GM10266 (cell line): ENCODE data around the gene NEURL1.

ENCODE experiments used
- DNase-seq: peaks from one replicate; pipeline ENCODE4 v3.0.0; 2012; ENCODE audit errors: extremely low spot score
- TF ChIP-seq, protein P1 (sequence below): IDR thresholded peaks from 2 replicates; pipeline ENCODE4 v1.5.1; 2012; ENCODE audit warnings: mild to moderate bottlenecking, low read depth; ENCODE audit not compliant: control insufficient read depth, insufficient read depth; ENCODE audit errors: missing control alignments

Gene NEURL1

DNA sequence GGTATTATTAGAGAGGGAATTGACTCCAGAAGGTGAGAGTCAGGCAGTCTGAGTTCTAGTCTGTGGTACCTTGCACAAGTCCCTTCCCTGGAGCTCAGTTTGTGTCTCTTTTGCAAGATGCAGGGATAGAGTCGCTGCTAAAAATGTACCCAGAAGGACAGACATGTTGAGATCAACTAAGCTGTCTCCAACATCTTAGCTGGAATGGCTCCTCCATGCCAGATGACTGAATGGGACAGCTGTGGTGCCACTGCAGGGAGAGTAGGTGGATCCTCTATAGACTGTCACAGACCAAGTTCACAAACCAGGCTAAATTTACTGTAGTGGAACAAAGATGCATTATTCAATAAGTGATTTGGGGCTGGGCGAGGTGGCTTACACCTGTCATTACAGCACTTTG, 120.1 kb downstream of the NEURL1 start:
- no peak for DNase-seq
- TF ChIP-seq, protein P1, sequence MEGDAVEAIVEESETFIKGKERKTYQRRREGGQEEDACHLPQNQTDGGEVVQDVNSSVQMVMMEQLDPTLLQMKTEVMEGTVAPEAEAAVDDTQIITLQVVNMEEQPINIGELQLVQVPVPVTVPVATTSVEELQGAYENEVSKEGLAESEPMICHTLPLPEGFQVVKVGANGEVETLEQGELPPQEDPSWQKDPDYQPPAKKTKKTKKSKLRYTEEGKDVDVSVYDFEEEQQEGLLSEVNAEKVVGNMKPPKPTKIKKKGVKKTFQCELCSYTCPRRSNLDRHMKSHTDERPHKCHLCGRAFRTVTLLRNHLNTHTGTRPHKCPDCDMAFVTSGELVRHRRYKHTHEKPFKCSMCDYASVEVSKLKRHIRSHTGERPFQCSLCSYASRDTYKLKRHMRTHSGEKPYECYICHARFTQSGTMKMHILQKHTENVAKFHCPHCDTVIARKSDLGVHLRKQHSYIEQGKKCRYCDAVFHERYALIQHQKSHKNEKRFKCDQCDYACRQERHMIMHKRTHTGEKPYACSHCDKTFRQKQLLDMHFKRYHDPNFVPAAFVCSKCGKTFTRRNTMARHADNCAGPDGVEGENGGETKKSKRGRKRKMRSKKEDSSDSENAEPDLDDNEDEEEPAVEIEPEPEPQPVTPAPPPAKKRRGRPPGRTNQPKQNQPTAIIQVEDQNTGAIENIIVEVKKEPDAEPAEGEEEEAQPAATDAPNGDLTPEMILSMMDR = no peak

DNA sequence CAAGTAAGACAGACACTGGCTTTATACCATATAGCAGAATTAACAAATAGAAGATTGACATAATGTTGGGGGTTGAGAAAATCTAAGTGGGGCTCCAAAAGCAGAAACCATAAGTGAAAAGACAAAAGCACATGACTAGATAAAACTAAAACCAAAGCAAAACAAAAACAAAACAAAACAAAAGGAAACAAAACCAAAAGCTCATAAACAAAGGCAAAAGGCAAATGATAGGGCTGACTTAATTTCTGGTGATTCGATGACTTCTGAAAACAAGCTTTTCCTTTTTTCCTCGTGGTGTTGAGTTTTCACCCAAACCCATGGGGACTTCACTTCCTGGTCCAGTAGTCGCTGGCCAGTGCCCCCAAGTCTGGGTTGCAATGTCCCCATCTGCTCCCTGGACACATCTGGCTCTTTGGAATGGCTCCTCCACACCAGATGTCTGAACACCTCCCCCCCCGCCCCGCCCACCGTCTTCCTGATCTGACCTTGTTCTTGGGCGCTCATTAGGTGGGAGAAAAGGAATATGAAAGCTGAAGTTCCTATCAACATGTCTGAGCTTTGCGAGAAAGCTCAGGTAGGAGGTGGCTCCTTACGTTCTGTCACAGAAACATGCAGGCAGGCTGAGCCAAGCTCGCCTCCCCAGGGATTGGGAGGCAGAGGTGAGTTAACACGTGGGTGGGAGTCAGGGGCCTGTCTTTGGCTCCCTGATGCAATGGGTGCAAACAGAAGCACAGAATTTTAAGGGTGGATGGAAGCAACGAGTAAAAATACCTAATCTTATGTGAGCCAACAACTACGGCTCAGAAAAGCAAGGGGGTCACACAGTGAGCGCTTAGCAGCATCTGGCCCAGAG, 121.0 kb downstream of the NEURL1 start:
- no peak for DNase-seq
- TF ChIP-seq, protein P1 = no peak

DNA sequence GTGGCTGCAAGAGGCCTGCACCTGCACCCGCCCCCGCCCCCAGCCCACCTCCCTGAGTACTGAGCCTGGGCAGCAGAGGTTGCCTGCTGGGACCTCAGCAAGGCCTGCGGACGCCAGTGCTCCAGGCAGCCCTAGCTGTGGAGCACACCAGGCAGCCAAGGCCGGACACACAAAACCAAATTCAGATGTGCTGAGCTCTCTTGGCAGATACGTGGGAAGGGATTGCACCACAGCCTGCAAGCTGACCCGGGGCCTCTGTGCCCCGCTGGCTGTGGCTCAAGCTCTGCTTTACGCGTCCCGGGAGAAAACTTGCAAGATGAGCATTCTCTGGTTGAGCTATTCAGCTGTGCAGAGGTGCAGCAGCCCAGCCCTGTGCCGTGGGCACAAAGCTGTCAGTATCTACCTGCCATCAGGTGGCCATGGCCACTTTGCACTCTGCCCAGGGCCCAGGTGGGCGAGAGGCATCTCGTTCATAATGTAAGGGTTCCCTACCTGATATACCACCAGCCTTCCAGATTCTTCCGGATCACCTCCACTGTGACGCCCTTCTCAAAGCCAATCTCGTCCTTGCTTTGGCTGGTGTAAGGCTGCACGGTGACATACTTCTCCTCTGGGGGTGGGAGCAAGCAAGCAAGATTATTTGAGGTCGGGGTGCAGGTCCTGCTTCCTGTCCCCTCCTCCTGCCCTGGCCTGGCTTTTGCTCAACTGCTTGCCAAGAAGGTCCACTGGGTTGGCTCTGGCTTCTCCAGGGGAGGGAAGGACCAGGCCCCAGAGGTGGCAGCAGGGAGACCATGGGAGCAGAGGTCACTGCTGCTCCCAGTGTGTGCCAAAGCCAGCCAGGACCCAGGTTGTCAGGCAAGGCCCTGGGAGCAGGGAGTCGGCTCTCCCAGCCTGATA, 123.4 kb downstream of the NEURL1 start:
- no peak for DNase-seq
- TF ChIP-seq, protein P1 = no peak

DNA sequence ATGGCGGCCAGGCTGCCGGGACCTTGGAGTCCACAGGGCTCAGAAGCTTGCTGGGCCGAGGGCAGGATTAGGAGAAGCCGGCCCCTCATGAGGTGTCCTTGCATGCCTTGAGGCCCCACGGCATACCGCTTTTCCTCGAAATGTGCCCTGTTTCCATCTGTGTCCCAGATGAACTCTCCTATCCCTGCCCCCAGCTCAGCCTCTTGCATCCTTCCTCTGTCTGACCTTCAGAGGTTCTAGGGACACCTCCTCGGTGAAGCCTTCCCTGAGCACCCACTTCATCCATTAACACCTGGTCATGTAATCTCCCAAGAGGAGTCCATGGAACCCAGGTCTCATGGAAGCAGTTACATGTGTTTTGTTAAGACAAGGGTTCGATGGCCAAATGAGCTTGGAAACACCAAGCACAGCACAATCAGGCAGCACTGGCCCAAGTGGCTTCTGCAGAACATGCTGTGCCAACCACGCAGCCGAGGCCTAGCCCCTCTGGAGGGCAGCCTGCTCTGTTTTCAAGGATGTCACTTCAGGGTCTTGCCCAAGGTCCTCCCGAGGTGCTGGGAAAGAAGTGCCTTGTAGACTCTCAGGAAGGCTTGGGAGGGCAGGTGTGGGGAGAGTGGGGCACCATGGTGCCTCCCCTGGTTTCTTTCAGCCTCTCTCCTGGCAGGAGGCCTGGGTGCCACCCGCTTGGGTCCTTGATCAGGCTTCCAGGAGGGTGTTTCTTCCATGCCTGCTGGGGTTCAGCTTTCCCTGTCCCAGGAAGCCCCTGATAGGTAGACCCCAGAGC, 124.3 kb downstream of the NEURL1 start:
- TF ChIP-seq, protein P1 = no peak
- no peak for DNase-seq

DNA sequence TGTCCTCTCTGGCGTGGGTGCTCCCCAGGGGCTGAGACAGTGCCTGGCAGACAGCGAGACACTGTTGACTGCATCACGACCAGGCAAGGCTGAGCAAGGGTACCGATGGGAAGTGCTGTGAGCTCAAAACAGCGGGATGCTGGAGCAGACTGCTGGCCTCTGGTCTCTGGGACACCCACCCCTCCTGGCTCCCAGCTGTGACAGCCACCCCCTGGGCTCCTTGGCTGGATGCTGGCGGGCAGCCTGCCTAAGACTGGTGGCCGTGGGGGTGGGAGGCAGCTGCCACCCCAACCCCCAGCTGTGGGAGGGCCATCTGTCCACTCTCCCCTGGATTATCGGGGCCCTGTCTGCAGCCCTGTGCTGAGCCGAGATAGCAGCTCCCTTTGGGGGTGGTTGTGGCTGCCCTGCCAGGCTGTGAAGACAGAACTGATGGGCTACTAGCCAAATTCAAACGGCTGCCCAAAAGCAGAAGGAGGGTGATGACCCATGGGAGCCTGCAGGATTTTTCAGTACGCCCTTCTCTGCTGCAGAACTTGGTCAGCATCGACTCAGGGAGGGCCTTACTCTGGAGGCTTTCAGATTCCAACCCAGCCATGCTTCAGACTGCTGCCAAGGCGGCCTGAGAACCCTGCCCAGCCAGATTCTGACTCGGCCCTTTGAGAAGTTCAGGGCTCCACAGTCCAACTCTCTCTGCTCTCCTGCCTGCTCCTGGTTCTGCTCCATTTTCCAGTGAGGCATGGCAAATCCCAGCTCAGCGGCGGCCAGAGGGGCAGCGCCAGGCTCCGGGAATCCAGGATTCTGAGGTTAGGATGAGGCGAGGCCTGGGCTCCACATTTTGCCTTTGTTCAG, 125.3 kb downstream of the NEURL1 start:
- no peak for DNase-seq
- TF ChIP-seq, protein P1 = no peak

DNA sequence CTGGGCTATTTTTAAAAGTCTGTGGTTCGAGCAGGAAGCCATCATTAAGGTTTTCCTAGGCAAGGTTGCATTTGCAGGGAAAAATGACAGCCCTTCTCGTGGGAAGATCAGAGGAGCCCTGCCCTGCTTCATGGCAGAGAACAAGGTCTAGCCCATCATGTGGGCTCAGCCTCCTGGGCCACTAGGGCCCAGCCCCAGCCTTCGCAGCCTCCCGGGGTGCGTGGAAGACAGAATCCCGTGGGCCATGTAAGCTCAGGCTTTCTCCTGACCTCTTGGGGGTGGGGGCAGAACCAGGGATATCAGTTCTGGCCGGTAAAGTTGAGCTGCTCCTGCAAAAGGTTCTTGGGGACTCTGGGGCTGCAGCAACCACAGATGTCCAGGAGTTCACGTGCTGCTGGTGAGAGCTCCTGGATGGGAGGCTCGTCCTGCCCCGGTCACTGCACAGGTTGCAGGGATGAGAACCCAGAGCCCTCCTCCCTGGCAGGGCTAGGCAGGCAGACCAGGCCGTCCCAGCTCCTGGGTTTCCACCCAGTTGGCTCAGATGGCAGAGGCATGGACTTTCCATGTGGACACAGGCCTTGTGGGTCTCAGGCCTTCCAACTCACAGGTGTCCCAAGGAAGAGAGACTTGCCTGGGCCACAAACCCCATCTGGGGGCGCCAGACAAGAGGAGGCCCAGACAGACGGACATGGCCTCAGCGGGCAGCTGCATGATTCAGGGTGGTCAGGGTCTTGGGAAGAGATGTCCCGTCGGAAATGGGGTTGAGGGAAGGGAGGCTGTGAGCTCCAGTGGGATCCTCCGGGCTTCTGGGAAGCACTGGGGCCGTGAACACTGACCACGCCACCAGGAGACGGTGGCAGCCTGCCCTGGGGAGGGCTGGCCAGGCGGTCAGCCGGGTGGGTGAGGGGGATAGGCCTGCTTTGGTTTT, 126.2 kb downstream of the NEURL1 start:
- TF ChIP-seq, protein P1 = no peak
- no peak for DNase-seq
